SU-DHL-6 (cell line): ENCODE data around the gene PRTN3.
"Not testable (repeated sequence)": the region's sequence is repeated elsewhere in the genome, so short reads cannot be mapped to it uniquely, and the experiment has no call there.

ENCODE experiments used
- H2AFZ ChIP-seq: fragments of 200-600 bp; sonication (generic); 2 replicates; pipeline ENCODE4 v1.6.1; 2014; ENCODE audit warnings: low read depth, mild to moderate bottlenecking, moderate library complexity, mixed read lengths, antibody characterized with exemption, low read length; ENCODE audit not compliant: severe bottlenecking
- H3F3A ChIP-seq: fragments of 200-600 bp; shearing (Covaris generic); 2 replicates; pipeline ENCODE4 v1.6.0; 2016; ENCODE audit warnings: antibody characterized with exemption, mild to moderate bottlenecking; ENCODE audit not compliant: insufficient read depth
- H3K27ac ChIP-seq: fragments of 200-600 bp; sonication (generic); 2 replicates; pipeline ENCODE4 v1.5.1; 2016; ENCODE audit warnings: low read depth, mild to moderate bottlenecking, low read length, moderate library complexity, mixed read lengths
- H3K27me3 ChIP-seq: fragments of 200-600 bp; sonication (generic), shearing (Covaris generic); 2 replicates; pipeline ENCODE4 v1.6.0; 2014; ENCODE audit warnings: mild to moderate bottlenecking, low read length
- H3K36me3 ChIP-seq: fragments of 200-600 bp; sonication (generic); 2 replicates; pipeline ENCODE4 v1.6.1; 2014; ENCODE audit warnings: mild to moderate bottlenecking, low read length, mixed read lengths
- H3K4me2 ChIP-seq: fragments of 300-600, 200-600 bp; shearing (Covaris generic), sonication (generic); 2 replicates; pipeline ENCODE4 v1.6.0; 2014; ENCODE audit warnings: low read length, low read depth, mild to moderate bottlenecking; ENCODE audit not compliant: poor library complexity, severe bottlenecking
- H3K4me3 ChIP-seq: fragments of 200-600 bp; sonication (generic); 2 replicates; pipeline ENCODE4 v1.5.1; 2014; ENCODE audit warnings: antibody characterized with exemption, low read length, mild to moderate bottlenecking, mixed read lengths; ENCODE audit not compliant: insufficient read depth, poor library complexity, severe bottlenecking
- H3K79me2 ChIP-seq: fragments of 200-600 bp; sonication (generic); 2 replicates; pipeline ENCODE4 v1.6.1; 2014; ENCODE audit warnings: mild to moderate bottlenecking, low read length, moderate library complexity; ENCODE audit not compliant: insufficient read depth
- H3K9ac ChIP-seq: fragments of 200-600 bp; sonication (generic); 2 replicates; pipeline ENCODE4 v1.7.0; 2014; ENCODE audit warnings: mild to moderate bottlenecking, low read length
- H3K9me2 ChIP-seq: fragments of 200-600 bp; sonication (generic); replicated peaks from 2 replicates; pipeline ENCODE4 v1.6.1; 2014; ENCODE audit warnings: low read length; ENCODE audit not compliant: insufficient read depth
- H3K9me3 ChIP-seq: fragments of 200-600 bp; sonication (generic); 2 replicates; pipeline ENCODE4 v1.6.1; 2014; ENCODE audit warnings: low read length, mixed read lengths; ENCODE audit not compliant: insufficient read depth
- H4K20me1 ChIP-seq: fragments of 200-600 bp; sonication (generic); 2 replicates; pipeline ENCODE4 v1.6.1; 2014; ENCODE audit warnings: low read depth, mild to moderate bottlenecking, antibody characterized with exemption, low read length, moderate library complexity, mixed read lengths
- EZH2phosphoT487 ChIP-seq: fragments of 200-600 bp; sonication (generic), shearing (Covaris generic); conservative IDR thresholded peaks from 2 replicates; pipeline ENCODE4 v1.6.1; 2018; ENCODE audit warnings: mild to moderate bottlenecking, antibody characterized with exemption, low read length, moderate library complexity, mixed read lengths
- TF ChIP-seq, protein P1 (sequence below): fragments of 200-600 bp; sonication (generic); IDR thresholded peaks from one replicate; pipeline ENCODE4 v1.5.1; 2017; ENCODE audit warnings: antibody characterized with exemption, mild to moderate bottlenecking, low read length, moderate library complexity; ENCODE audit not compliant: insufficient read depth, poor library complexity, severe bottlenecking

The PRTN3 gene

GRCh38 chr19:815079-815774, 25.6 kb upstream of the PRTN3 start:
- no peaks in the 10 kb centered on the region for H3K79me2 ChIP-seq
- no peak overlapping the region for H3K4me3 ChIP-seq
- TF ChIP-seq, protein P1, sequence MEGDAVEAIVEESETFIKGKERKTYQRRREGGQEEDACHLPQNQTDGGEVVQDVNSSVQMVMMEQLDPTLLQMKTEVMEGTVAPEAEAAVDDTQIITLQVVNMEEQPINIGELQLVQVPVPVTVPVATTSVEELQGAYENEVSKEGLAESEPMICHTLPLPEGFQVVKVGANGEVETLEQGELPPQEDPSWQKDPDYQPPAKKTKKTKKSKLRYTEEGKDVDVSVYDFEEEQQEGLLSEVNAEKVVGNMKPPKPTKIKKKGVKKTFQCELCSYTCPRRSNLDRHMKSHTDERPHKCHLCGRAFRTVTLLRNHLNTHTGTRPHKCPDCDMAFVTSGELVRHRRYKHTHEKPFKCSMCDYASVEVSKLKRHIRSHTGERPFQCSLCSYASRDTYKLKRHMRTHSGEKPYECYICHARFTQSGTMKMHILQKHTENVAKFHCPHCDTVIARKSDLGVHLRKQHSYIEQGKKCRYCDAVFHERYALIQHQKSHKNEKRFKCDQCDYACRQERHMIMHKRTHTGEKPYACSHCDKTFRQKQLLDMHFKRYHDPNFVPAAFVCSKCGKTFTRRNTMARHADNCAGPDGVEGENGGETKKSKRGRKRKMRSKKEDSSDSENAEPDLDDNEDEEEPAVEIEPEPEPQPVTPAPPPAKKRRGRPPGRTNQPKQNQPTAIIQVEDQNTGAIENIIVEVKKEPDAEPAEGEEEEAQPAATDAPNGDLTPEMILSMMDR: no peak
- TF ChIP-seq EZH2phosphoT487: no peak
- no peak overlapping the region for H3K27ac ChIP-seq
- no peaks in the 10 kb centered on the region for H3K27me3 ChIP-seq
- no peak overlapping the region for H2AFZ ChIP-seq
- no peak overlapping the region for H3K4me2 ChIP-seq
- peaks cover 3% of the 10 kb centered on the region; the same call in 1 of the 2 replicates for H3K36me3 ChIP-seq
- H4K20me1 ChIP-seq: no peaks in the 10 kb centered on the region
- H3K9me3 ChIP-seq: no peaks in the 10 kb centered on the region
- peaks cover 11% of the 10 kb centered on the region for H3F3A ChIP-seq
- H3K9me2 ChIP-seq: no peaks in the 10 kb centered on the region
- no peak overlapping the region for H3K9ac ChIP-seq

DNA sequence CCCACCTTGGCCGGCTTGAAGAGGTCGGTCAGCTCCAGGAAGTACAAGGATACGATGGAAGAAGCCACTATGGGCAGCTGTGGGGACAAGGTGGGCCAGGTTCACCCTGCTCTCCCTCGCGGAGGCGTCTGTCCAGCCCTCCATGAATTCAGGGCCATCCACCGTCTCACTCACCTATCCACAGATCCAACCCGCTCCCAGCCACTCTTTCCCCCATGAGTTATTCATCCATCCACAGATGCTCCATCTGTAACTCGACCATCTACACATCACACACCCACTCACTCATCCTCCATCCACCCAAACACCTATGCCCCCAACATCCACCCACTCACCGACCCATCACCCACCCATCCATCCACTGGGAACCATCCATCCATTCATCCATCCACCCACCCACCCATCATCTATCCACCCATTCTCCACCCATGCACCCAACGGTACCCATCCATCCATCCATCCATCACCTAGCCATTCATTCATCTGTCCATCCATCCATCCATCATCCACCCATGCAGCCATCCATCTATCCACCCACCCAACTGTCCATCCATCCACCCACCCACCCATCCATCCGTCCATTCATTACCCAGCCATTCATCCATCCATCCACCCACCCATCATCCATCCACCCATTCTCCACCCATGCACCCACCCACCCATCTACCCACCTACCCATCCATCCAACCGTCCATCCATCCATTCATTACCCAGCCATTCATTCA, 24.9 kb upstream of the PRTN3 start:
- Histone ChIP-seq H3K9me2 (no peaks in the 10 kb centered on the region), H4K20me1 (no peaks in the 10 kb centered on the region), H3F3A (peaks cover 9% of the 10 kb centered on the region), H3K27ac (no peak overlapping the region), H2AFZ (no peak overlapping the region), H3K36me3 (no peaks in the 10 kb centered on the region; the same call in 1 of the 2 replicates), H3K79me2 (no peaks in the 10 kb centered on the region), H3K9me3 (no peaks in the 10 kb centered on the region), H3K27me3 (no peaks in the 10 kb centered on the region), H3K9ac (no peak overlapping the region), H3K4me2 (no peak overlapping the region), H3K4me3 (no peak overlapping the region)
- TF ChIP-seq, protein P1: no peak
- no peak for TF ChIP-seq EZH2phosphoT487

DNA sequence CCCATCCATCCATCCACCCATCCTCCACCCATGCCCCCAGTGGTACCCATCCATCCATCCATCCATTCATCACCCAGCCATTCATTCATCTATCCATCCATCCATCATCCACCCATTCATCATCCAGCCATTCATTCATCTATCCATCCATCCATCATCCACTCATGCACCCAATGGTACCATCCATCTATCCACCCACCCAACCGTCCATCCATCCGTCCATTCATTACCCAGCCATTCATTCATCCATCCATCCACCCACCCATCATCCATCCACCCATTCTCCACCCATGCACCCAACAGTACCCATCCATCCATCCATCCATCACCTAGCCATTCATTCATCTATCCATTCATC, 24.3 kb upstream of the PRTN3 start:
- no peaks in the 10 kb centered on the region for H3K79me2 ChIP-seq
- H3K4me2 ChIP-seq: no peak overlapping the region
- H3K9me3 ChIP-seq: no peaks in the 10 kb centered on the region
- H3K27me3 ChIP-seq: no peaks in the 10 kb centered on the region
- TF ChIP-seq, protein P1: no peak
- no peak for TF ChIP-seq EZH2phosphoT487
- H3K36me3 ChIP-seq: no peaks in the 10 kb centered on the region; the same call in 1 of the 2 replicates
- H3K27ac ChIP-seq: no peak overlapping the region
- H3K4me3 ChIP-seq: no peak overlapping the region
- H4K20me1 ChIP-seq: no peaks in the 10 kb centered on the region
- H3K9ac ChIP-seq: no peak overlapping the region
- no peaks in the 10 kb centered on the region for H3K9me2 ChIP-seq
- H3F3A ChIP-seq: peaks cover 4% of the 10 kb centered on the region
- no peak overlapping the region for H2AFZ ChIP-seq

DNA sequence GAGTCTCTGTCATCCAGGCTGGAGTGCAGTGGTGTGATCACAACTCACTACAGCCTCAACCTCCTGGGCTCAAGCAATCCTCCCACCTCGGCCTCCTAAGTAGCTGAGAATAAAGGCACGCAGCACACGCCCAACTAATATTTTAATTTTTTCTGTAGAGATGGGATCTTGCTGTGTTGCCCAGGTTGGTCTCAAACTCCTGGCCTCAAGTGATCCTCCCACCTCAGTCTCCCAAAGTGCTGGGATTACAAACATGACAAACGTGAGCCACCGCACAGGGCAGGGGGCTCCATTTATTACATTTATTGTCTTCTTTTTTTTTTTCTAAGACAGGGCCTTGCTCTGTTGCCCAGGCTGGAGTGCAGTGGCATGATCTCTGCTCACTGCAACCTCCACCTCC, 20.6 kb upstream of the PRTN3 start:
- H3K79me2 ChIP-seq, H3K27ac ChIP-seq, H3K27me3 ChIP-seq, H3K4me3 ChIP-seq, H3K9me2 ChIP-seq, H4K20me1 ChIP-seq, H2AFZ ChIP-seq, H3K9me3 ChIP-seq, H3K9ac ChIP-seq, H3F3A ChIP-seq, H3K4me2 ChIP-seq, H3K36me3 ChIP-seq: not testable (repeated sequence)
